ENCODE data around the gene KIAA1614.

DNA sequence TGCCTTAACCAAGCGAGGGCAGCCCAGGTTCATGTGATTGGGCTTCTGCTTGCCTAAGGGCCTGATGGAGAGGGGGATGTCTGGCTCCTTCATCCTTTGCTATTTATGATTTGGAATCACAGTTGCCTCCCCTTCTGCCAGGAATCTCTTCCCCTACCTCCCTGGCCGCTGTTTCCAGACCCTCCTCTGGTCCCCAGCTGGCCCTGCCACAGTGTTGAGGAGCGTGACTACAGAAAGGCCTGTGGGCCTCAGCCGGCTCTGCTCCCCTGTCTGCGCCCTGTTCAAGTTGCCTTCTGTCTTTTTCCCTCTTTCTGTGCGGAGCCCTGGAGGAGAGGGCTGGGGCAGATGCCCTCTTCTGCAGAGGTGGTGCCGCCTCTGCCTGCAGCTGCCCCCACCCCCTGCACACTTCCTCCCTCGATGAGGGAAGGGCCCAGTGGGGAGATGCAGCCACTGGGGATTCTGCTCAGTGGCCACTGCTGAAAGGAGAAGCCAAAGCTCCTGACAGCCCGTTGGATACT, 6.5 kb downstream of the KIAA1614 start:
- TF ChIP-seq, protein P1, sequence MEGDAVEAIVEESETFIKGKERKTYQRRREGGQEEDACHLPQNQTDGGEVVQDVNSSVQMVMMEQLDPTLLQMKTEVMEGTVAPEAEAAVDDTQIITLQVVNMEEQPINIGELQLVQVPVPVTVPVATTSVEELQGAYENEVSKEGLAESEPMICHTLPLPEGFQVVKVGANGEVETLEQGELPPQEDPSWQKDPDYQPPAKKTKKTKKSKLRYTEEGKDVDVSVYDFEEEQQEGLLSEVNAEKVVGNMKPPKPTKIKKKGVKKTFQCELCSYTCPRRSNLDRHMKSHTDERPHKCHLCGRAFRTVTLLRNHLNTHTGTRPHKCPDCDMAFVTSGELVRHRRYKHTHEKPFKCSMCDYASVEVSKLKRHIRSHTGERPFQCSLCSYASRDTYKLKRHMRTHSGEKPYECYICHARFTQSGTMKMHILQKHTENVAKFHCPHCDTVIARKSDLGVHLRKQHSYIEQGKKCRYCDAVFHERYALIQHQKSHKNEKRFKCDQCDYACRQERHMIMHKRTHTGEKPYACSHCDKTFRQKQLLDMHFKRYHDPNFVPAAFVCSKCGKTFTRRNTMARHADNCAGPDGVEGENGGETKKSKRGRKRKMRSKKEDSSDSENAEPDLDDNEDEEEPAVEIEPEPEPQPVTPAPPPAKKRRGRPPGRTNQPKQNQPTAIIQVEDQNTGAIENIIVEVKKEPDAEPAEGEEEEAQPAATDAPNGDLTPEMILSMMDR (IDR thresholded peaks at IDR 0.05; ENCODE audit: insufficient read depth, low read length) = no peak
- no peak for TF ChIP-seq SPI1 (IDR thresholded peaks at IDR 0.05; ENCODE audit: borderline replicate concordance, low read depth)
- TF ChIP-seq POLR2AphosphoS5 (IDR thresholded peaks at IDR 0.05; ENCODE audit: low read depth) = no peak
- TF ChIP-seq, protein P2, sequence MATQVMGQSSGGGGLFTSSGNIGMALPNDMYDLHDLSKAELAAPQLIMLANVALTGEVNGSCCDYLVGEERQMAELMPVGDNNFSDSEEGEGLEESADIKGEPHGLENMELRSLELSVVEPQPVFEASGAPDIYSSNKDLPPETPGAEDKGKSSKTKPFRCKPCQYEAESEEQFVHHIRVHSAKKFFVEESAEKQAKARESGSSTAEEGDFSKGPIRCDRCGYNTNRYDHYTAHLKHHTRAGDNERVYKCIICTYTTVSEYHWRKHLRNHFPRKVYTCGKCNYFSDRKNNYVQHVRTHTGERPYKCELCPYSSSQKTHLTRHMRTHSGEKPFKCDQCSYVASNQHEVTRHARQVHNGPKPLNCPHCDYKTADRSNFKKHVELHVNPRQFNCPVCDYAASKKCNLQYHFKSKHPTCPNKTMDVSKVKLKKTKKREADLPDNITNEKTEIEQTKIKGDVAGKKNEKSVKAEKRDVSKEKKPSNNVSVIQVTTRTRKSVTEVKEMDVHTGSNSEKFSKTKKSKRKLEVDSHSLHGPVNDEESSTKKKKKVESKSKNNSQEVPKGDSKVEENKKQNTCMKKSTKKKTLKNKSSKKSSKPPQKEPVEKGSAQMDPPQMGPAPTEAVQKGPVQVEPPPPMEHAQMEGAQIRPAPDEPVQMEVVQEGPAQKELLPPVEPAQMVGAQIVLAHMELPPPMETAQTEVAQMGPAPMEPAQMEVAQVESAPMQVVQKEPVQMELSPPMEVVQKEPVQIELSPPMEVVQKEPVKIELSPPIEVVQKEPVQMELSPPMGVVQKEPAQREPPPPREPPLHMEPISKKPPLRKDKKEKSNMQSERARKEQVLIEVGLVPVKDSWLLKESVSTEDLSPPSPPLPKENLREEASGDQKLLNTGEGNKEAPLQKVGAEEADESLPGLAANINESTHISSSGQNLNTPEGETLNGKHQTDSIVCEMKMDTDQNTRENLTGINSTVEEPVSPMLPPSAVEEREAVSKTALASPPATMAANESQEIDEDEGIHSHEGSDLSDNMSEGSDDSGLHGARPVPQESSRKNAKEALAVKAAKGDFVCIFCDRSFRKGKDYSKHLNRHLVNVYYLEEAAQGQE (IDR thresholded peaks at IDR 0.05; ENCODE audit: insufficient replicate concordance, low read depth) = no peak
- no peak for TF ChIP-seq GABPA (IDR thresholded peaks at IDR 0.05; ENCODE audit: low read depth)

Measured in HL-60 (cell line).